GM19452 (cell line): Measurements from ENCODE around the gene NFAM1.

Experiments
- ATAC-seq: cut with Tn5 transposase; IDR thresholded peaks from one replicate; pipeline ENCODE4 v1.9.1; 2021; ENCODE audit not compliant: unreplicated experiment

NFAM1 gene

GRCh38 chr22:42416671-42417230 lies 15.5 kb downstream of the NFAM1 start:
- no peak for ATAC-seq

DNA sequence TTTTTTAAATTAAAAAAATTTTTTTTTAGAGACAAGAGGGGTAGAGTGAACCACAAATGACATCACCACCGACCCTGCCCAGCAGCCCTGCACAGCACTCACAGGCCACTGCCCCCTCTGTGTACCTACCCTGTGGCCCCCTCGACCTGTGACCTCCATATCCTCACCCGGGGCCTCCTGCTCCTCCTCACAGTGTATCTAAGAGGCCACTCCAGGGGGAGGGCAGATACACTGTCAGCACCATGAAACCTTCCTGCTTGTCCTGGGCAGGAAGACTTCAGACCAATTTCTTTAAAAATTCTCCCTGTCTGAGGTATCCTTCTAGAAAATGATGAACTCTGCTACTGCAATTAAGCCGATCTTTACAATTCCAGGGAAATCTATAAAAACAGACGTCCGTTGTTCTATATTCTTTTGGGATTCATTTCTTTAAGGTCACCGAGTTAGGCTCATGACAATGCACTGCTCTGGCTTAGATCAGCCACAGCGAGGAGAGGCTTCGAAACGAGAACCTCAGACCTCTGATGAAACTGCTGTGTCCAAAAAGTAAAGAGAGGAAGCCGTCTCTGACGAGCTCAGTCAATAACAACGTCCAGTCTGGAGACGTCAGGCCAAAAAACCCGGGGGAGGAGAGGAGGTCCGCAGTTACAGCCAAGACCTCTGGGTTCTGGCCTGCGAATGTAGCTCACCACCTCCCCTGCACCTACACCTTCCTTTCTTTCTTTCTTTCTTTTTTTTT lies 17.5 kb downstream of the NFAM1 start:
- ATAC-seq, result no peak

DNA sequence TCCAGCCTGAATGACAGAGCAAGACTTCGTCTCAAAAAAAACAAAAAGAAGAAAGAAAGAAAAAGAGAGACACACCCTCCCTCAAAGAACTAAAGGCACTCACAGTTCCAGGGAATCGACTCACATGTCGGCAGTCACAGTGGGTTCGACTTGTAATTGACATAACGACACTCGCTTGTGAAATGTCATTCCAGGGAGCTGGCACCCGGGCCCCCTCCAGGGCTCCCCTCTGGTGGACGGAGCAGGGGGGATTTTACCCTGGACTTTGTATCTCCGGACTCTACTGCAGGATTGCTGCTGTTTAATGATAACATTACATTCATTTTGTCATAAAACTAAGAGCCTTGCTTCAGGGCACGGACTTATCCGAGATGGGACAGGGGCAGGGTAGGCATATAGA lies 18.2 kb downstream of the NFAM1 start:
- no peak for ATAC-seq

- ATAC-seq, result no peak
Observed at GRCh38 chr22:42412744-42413333, 19.4 kb downstream of the NFAM1 start.

- ATAC-seq, result no peak
Observed at GRCh38 chr22:42410708-42411107, 21.5 kb downstream of the NFAM1 start.

DNA sequence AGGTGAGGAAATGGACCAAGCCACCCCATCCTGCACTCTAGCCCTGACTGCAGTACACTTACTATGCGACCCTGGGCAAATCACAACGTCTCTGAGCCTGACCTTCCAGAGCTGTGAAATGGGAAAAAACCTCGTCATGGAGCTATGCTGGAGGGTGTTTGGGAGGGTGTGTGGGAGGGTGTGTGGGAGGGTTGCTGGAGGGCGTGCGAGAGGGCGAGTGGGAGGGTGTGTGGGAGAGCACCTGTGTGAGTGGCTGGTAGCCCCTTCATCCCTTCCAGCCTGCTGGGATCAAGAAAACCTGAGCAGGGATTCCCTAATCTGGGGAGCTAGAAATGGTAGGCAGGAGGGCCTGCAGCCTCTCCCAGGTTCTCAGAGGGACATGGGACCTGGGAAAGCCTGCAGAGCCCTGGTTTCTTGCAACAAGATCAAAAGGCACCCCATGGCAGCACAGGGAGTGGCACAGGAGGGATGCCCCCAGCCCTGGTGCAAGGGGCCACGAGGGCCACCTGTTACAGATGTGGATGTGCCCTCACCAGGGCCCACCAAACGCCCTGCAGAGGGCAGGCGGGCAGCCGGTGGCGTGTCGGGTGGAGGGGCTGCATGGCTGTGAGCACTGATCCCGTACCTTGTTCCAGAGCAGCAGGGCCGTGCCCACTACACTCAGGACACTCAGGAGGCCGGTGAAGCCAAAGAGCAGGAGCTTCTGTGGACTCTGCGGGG lies 23.2 kb downstream of the NFAM1 start:
- ATAC-seq, result no peak

DNA sequence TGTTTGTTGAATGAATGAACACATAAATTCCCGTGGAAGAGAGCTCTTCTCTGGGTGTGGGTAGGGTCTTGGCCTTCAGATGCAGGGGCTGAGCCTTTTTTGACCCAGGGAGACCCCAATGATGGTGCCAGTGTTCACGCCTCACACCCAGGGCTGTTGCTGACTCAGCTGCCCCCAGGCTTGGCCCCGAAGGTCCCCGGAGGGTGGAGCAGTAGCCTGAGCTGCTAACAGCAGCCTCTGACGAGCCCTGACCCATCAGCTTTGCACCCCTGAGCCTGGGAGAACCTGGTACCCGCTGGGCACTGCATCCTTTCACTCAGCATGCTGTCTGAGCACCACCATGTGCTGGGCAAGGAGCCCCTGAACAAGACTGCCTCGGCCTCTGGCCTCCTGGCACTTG lies 23.9 kb downstream of the NFAM1 start:
- ATAC-seq, result no peak

- no peak for ATAC-seq
Observed at GRCh38 chr22:42404266-42404665, 27.9 kb downstream of the NFAM1 start.

DNA sequence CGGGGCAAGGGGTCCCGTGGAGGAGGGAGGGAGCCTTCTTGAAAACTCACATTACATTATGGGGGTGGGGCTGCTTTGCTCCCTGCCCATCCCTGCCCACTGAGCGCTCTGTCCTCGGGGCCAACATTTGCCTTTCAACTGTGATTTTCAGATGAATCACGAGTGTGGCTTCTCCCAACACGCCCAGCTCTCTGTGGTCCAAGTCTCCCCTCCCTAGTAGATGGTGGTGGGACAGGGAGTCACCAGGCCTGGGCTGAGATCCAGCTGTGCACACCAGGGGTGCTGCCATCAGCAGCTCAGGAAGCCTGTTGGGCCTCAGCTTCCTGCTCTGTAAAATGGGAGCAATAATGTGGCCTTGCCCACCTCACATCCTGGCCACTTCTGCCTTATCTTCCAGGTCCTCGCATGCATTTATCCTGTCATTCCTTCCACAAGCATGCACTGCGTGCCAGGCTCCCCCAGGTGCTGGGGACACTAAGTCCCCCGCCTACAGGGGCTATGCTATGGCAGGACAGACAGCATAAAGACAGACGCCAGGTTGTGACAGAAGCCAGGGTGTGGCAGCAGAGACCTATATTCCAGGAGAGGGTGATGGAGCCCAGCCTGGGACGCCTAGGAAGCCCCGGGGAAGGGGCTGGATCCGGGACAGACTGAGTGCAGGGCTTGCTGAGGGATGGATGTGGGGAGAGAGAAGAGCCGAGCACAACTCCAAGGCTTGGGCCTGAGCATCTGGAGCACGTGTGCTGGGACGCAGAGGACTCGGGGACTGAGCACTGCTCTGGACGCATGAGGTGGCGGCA lies 30.5 kb downstream of the NFAM1 start:
- no peak for ATAC-seq

GRCh38 chr22:42400811-42401534 lies 31.2 kb downstream of the NFAM1 start:
- no peak for ATAC-seq

- ATAC-seq, result no peak
Observed at GRCh38 chr22:42399315-42400271, 32.6 kb downstream of the NFAM1 start.

DNA sequence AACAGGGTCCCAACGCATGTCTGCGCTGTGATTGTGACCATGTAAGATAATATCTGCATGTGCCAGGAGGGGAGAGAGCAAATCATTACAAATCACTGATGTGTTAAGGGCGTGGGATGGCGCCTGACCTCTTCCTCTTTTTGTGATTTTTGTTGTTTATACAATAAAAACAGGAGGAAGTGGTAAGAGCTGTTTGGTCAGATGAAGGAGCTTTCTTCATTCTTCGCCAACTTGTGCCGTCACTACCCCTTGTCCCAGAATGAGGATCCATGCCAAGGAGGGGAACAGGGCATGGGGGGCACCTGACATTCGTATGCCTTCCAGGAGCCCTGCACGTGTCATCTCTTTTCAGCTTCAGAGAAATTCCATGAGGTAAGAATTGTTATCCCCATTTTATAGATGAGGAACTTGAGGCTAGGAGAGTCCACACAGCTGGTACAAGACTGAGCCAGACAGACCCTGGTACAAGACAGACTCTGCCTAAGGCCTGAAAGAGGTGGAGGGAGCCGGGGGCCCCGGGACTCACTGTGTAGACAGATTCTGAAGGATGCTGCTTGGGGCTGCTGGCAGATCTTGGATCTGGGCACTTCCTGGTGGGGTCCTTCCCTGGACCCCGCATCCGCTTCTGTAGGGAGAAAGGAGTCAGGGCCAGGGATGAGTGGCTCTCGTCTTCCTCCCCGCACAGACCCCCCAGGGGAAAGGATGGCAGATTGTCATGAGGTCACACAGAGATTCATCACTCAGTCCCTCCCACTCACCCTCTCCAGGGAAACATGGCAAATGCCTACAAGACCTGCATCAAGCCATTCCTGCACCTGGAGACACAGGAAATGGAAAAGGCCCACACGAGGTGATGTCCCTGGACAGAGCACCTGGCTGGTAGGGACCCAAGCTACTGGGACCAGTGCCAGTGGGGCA lies 34.6 kb downstream of the NFAM1 start:
- no peak for ATAC-seq

DNA sequence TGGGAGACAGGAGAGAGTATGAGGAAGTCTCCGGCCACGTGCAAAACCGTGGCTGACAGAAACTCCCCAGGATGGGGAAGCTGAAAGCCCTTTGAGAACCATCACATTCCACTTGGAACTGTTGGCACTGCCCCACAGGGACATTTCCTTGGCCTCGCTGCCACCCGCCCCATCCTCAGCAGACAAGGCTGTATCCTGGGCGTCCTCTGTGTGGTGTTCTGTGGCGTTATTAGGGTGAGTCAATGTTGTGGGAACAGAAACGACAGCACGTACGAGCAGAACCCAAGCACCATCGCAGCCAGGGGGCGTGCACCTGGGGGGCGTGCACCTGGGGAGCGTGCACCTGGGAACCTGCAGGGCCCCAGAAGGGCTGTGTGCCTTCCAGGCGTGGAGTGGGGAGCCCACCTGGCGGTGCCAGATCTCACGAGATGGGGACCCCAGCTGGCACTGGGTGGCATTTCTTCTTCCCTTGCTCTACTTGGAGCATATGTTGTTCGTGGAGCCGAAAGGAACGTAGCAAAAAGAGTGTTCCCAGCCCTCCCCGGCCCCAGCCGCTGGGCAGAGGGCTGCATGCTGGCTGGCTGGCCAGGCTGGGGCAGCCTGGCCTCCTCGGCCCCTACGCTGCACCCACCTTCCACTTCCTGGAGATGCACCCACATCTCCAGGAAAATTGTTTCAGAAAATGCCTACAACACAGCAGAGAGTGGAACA lies 35.4 kb downstream of the NFAM1 start:
- no peak for ATAC-seq

DNA sequence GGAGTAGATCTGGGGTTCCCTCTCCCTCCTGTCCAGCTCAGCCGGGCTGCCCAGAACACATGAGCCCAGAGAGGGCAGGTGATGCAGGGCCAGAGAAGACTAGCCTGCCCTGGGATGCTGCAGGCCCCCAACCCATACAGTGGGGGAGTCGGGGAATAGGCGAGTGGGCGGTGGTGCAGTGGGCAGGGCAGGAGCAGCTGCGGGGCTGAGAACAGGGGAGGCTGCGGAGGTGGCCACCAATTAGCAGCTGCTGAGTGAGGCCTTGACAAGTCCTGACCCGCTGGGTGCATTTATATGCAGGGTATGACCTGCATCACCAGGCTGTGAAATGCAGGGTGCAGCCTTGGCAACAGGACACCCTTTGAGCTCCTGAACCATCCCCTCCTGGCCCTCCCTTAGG lies 43.1 kb downstream of the NFAM1 start:
- ATAC-seq, result no peak

DNA sequence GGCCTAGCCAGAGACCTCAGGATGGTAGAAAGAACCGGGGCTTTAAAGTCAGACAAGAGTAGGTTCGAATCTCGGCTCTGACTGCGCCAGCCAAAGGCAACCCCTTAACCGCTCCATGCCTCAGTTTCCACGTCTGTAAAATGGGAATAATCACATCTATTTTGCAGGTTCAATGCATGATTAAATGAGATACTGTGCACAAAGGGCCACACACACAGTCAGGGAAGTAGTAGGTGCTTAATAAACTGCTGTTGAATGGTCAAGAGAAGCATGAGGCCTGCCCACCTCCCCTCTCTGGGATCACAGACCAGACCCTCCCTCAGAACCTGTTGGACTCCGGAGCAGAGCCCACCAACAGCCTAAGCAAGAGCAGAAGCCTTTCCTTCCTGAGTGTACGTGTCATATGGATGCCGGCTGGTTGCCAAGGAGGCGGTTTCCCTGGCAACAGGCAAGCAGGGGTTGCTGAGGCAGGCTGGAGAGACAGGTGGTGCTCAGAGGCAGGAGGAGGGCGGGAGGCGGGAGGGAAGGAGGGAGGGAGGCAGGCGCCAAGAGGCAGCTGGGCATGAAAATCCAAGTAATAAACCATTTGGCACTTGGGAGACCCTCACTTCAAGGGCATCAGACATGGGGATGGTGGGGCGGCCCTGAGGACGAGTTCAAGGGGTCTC lies 43.9 kb downstream of the NFAM1 start:
- ATAC-seq, result no peak

DNA sequence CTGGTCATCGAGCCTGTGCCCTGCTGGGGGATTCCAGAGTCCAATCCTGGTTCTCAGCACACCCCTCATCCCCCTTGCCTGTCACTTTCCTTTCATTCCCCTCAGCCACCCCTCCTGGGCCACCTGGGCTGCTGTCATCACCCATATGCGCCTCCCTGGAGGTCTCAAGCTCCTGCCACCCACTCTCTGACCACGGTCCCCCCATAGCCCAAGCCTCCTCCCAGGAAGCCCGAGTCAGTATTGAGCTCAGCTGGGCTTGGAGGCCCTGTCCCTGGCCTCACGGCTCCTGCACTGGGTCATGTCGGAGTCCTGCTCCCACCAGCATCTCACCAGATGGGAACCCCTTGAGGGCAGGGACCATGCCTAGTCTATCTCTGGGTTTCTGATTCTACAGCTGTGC lies 44.6 kb downstream of the NFAM1 start:
- ATAC-seq, result no peak

- ATAC-seq, result no peak
Observed at GRCh38 chr22:42385696-42386095, 46.5 kb downstream of the NFAM1 start.
